SH-SY5Y (cell line): ENCODE measurements around the gene DSP.

Source experiments
- GATA2 ChIP-seq: IDR thresholded peaks from 2 replicates; pipeline ENCODE4 v1.6.1; 2011; ENCODE audit warnings: mild to moderate bottlenecking, low read depth, low read length
- GATA3 ChIP-seq: IDR thresholded peaks from 2 replicates; pipeline ENCODE4 v1.6.1; 2011; ENCODE audit warnings: low read depth, mild to moderate bottlenecking, low read length, moderate library complexity

GRCh38 chr6:7629321-7629720 is 87.8 kb downstream of the DSP start:
- TF ChIP-seq GATA2 (no peak), GATA3 (no peak)
